NCI-H1417 (cell line): ENCODE measurements around the gene LIMK1.

ENCODE experiments used
- DNase-seq, 3 experiments: peaks; one replicate each; lab custom pipeline; 2025; lab: John Stamatoyannopoulos, UW

Gene LIMK1

GRCh38 chr7:74056096-74056915 lies 27.3 kb upstream of the LIMK1 start:
- DNase-seq: no peak

- no peak for DNase-seq
These were observed 26.2 kb upstream of the LIMK1 start for GRCh38 chr7:74057216-74057925.

GRCh38 chr7:74057987-74058386 lies 25.6 kb upstream of the LIMK1 start:
- no peak for DNase-seq

- no peak for DNase-seq
These were observed 25.1 kb upstream of the LIMK1 start for GRCh38 chr7:74058486-74058885.

- no peak for DNase-seq
These were observed 24.6 kb upstream of the LIMK1 start for GRCh38 chr7:74059037-74059436.

- no peak for DNase-seq
These were observed 23.7 kb upstream of the LIMK1 start for GRCh38 chr7:74059681-74060588.

- DNase-seq: peak in 2 of 3 experiments; percentile 49 to 77
These were observed 21.6 kb upstream of the LIMK1 start for GRCh38 chr7:74061840-74062539.

- no peak for DNase-seq
These were observed 20.4 kb upstream of the LIMK1 start for GRCh38 chr7:74063223-74063641.

- DNase-seq: no peak
These were observed 20.0 kb upstream of the LIMK1 start for GRCh38 chr7:74063646-74064045.

- DNase-seq: no peak
These were observed 18.9 kb upstream of the LIMK1 start for GRCh38 chr7:74064696-74065095.

- no peak for DNase-seq
These were observed 17.0 kb upstream of the LIMK1 start for GRCh38 chr7:74066626-74067025.

GRCh38 chr7:74068378-74069085 lies 15.1 kb upstream of the LIMK1 start:
- DNase-seq: no peak

GRCh38 chr7:74069086-74069541 lies 14.5 kb upstream of the LIMK1 start:
- DNase-seq: no peak

GRCh38 chr7:74069790-74070618 lies 13.6 kb upstream of the LIMK1 start:
- DNase-seq: no peak

GRCh38 chr7:74070619-74070921 lies 13.0 kb upstream of the LIMK1 start:
- no peak for DNase-seq

- DNase-seq: no peak
These were observed 12.5 kb upstream of the LIMK1 start for GRCh38 chr7:74071121-74071520.

GRCh38 chr7:74074770-74075169 lies 8.8 kb upstream of the LIMK1 start:
- DNase-seq: no peak

GRCh38 chr7:74078461-74078860 lies 5.1 kb upstream of the LIMK1 start:
- no peak for DNase-seq

- no peak for DNase-seq
These were observed 861 bp upstream of the LIMK1 start for GRCh38 chr7:74082770-74083116.
